A673 (cell line): ENCODE data around the gene SEC62.
A peak's percentile ranks its signal among the peaks of the same experiment; 100 is the strongest.

Experiments used
- EZH2 ChIP-seq: fragments of 200-600 bp; sonication (generic); IDR thresholded peaks from 2 replicates; pipeline ENCODE4 v1.6.1; 2017; ENCODE audit warnings: borderline replicate concordance, low read depth, mild to moderate bottlenecking, mixed read lengths, antibody characterized with exemption, low read length; ENCODE audit not compliant: poor library complexity, severe bottlenecking
- TF ChIP-seq, protein P1 (sequence below): fragments of 300-800, 200-600 bp; sonication (generic); conservative IDR thresholded peaks from 2 replicates; pipeline ENCODE4 v1.5.1; 2017; ENCODE audit warnings: low read depth, mild to moderate bottlenecking, antibody characterized with exemption, low read length, moderate library complexity, mixed read lengths

DNA sequence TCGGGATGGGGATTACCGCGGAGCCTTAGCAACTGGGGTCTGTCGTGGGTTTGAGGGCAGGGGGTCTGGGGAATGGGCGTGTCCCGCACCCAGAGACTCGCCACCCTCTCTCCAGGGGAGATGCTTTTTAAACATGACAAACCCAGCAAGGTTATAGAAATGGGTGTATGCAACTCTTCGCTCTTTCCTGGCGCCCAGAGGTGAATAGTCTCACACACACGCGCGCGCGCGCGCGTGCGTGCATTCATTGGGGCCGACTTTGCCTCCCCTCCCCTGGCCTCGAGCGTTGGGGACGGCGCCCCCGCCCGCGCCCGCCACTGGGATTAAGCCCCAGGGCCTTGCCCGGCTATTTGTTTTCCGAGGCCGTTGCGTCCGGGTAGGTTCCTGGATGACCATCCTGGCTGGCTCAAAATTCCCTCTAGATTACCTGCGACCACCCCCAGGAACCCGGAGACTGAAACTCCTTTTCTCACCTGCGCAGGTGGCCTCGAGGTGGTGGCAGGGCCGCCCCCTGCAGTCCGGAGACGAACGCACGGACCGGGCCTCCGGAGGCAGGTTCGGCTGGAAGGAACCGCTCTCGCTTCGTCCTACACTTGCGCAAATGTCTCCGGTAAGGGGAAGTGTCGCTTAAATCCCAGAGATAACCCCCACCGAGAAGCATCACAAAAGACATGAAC is 72.0 kb downstream of the SEC62 start:
- TF ChIP-seq, protein P1, sequence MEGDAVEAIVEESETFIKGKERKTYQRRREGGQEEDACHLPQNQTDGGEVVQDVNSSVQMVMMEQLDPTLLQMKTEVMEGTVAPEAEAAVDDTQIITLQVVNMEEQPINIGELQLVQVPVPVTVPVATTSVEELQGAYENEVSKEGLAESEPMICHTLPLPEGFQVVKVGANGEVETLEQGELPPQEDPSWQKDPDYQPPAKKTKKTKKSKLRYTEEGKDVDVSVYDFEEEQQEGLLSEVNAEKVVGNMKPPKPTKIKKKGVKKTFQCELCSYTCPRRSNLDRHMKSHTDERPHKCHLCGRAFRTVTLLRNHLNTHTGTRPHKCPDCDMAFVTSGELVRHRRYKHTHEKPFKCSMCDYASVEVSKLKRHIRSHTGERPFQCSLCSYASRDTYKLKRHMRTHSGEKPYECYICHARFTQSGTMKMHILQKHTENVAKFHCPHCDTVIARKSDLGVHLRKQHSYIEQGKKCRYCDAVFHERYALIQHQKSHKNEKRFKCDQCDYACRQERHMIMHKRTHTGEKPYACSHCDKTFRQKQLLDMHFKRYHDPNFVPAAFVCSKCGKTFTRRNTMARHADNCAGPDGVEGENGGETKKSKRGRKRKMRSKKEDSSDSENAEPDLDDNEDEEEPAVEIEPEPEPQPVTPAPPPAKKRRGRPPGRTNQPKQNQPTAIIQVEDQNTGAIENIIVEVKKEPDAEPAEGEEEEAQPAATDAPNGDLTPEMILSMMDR: peak; percentile 17; the same call in 1 of the 2 replicates
- TF ChIP-seq EZH2: no peak
